Spinal cord (tissue), 10 donors: ENCODE data around the gene COL4A3. TPM values are rescaled to one million over a fixed set of nuclear protein-coding genes. Genes with fewer than 3 reads are reported as not detected.

Experiments
- DNase-seq, 6 donors: peaks; one replicate each; pipeline versions ENCODE4 v3.0.0 to v3.0.0-alpha.2; 2013 to 2015; ENCODE audit warnings: low spot score in 6 of 6, low read depth in 4 of 6
- H3K27ac ChIP-seq: one replicate; pipeline ENCODE4 v1.5.1; 2013; ENCODE audit warnings: low read depth, low read length, control low read depth
- H3K27me3 ChIP-seq: one replicate; pipeline ENCODE4 v1.6.1; 2013; ENCODE audit warnings: low read length; ENCODE audit not compliant: control insufficient read depth, insufficient read depth
- H3K36me3 ChIP-seq: one replicate; pipeline ENCODE4 v1.6.1; 2013; ENCODE audit warnings: low read length; ENCODE audit not compliant: control insufficient read depth, insufficient read depth
- H3K4me1 ChIP-seq: one replicate; pipeline ENCODE4 v1.6.1; 2013; ENCODE audit warnings: low read length; ENCODE audit not compliant: control insufficient read depth, insufficient read depth
- H3K4me3 ChIP-seq: one replicate; pipeline ENCODE4 v1.5.1; 2013; ENCODE audit warnings: low read depth, low read length, control low read depth
- H3K9me3 ChIP-seq: one replicate; pipeline ENCODE4 v1.6.1; 2013; ENCODE audit warnings: low read length; ENCODE audit not compliant: control insufficient read depth, insufficient read depth
- WGBS: methylation state at CpG from one replicate; pipeline ENCODE4 v1.1.5; 2013; ENCODE audit warnings: missing lambda C conversion rate; ENCODE audit not compliant: insufficient coverage; 5-methylcytosine and 5-hydroxymethylcytosine counted together
- polyA plus RNA-seq, 2 donors: library from polyadenylated mRNA; unstranded; fragments of 120-200 nt; gene quantifications; one replicate each; pipeline ENCODE4 v1.2.1, GENCODE V29; 2013; ENCODE audit not compliant: insufficient read length in 2 of 2
- total RNA-seq, 2 donors: library from RNA; depleted of rRNA in 1 of 2; stranded (reverse); fragments of 120-200 nt in 1 of 2; fragments of >200 nt in 1 of 2; gene quantifications; one replicate each; pipeline versions ENCODE4 v1.2.3 to v1.2.4, GENCODE V29; 2013 to 2014
- donor health status: healthy.

The COL4A3 gene
- total and polyA plus RNA-seq, 4 donors: 1.3 to 2.2 (median 1.8) TPM

DNA sequence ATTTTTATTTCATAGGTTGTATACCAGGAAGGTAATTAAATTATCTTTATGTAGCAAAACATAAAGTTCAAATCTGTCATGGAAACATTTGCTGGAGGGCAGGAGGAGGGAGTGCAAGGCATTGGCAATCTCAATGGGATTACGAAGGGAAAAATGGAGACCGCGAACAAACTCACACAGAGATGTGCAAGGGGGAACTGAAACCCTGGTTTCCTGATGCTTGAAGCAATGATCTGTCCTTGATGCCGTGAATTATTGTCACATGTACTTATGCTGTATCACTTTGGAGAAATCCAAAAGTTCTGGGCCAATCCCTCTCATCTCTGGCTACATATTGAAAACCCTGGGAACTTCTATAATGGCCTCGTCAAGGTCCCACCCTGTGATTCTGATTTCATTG, 95.6 kb downstream of the COL4A3 start:
- WGBS: 93% methylated on average over 4 of the region's 5 CpGs

DNA sequence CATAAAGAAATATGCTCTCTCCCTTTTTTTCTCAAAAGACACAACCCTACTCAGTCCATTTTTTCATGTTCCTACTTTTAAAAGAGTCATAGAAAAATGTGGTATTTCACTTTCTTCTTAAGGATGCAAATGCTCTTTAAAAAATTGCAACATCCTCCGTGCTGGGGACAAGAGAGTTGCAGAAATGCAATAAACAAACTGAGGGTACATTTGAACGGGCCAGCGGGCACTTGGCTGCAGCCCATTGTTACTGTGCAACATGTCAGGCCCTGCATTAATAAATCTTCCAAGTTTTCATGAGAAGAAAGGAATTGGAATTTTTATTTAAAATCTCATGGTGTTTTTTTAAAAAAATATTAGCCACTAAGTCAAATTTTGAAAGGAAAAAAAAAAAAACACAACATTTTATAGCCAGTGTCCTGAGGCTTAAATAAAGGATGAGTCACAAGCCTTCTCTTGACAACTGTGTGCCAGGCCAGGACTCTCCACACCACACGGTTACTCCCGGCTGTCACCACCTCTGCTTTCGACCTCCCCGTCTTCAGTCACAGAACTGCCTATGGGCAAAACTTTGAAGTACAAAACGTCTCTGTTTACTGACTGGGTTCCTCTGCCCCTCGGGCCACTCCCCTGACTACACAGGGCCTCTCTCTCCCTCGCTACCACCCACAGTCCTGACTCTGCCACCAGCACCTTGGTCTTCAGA, 103.1 kb downstream of the COL4A3 start:
- H3K9me3 ChIP-seq: no peaks in the 10 kb centered on the region
- peaks cover 13% of the 10 kb centered on the region for H3K4me1 ChIP-seq
- H3K27me3 ChIP-seq: no peaks in the 10 kb centered on the region
- H3K27ac ChIP-seq: no peak overlapping the region
- H3K4me3 ChIP-seq: no peak overlapping the region
- WGBS: 40% methylated on average over 9 of the region's 10 CpGs
- no peaks in the 10 kb centered on the region for H3K36me3 ChIP-seq
- DNase-seq: peak in 4 of 6 donors; percentile 3 to 17 (median 12)

More for the DNA sequence above, 95.6 kb downstream of the COL4A3 start:
- DNase-seq: no peak
- H3K27me3 ChIP-seq: no peaks in the 10 kb centered on the region
- no peaks in the 10 kb centered on the region for H3K4me1 ChIP-seq
- no peaks in the 10 kb centered on the region for H3K36me3 ChIP-seq
- no peak overlapping the region for H3K27ac ChIP-seq
- no peak overlapping the region for H3K4me3 ChIP-seq
- no peaks in the 10 kb centered on the region for H3K9me3 ChIP-seq

DNA sequence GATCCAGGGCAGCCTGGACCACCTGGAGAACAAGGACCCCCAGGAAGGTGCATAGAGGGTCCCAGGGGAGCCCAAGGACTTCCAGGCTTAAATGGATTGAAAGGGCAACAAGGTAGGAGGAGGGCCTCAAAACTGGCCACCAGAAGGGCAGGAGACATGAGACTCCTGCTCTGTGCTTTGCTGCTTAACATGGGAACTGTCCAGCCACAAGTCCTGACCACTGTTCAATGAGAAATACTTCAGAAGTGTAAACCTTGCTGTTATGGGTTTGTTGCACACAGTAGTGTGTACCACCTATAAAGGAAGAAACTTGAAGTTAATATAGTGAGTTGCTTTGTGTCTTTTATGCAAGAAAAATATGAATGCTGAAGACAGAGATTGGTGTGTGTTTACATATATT, 116.5 kb downstream of the COL4A3 start:
- H3K9me3 ChIP-seq: peaks cover 4% of the 10 kb centered on the region
- H3K4me1 ChIP-seq: no peaks in the 10 kb centered on the region
- no peaks in the 10 kb centered on the region for H3K36me3 ChIP-seq
- H3K27ac ChIP-seq: no peak overlapping the region
- H3K27me3 ChIP-seq: no peaks in the 10 kb centered on the region
- H3K4me3 ChIP-seq: no peak overlapping the region
- no peak for DNase-seq

- no peak for DNase-seq
- Histone ChIP-seq H3K4me3 (no peak overlapping the region), H3K4me1 (no peaks in the 10 kb centered on the region), H3K27ac (no peak overlapping the region), H3K9me3 (peaks cover 4% of the 10 kb centered on the region), H3K27me3 (no peaks in the 10 kb centered on the region), H3K36me3 (no peaks in the 10 kb centered on the region)
- 82% methylated on average over 4 of the region's 6 CpGs for WGBS
Observed at GRCh38 chr2:227285741-227286236, 121.4 kb downstream of the COL4A3 start.

GRCh38 chr2:227287771-227288170, 123.3 kb downstream of the COL4A3 start:
- WGBS: 84% methylated on average over 5 of the region's 5 CpGs
- Histone ChIP-seq H3K27ac (no peak overlapping the region), H3K4me3 (no peak overlapping the region), H3K27me3 (no peaks in the 10 kb centered on the region), H3K36me3 (no peaks in the 10 kb centered on the region), H3K4me1 (no peaks in the 10 kb centered on the region), H3K9me3 (peaks cover 3% of the 10 kb centered on the region)
- DNase-seq: peak in 1 of 6 donors; percentile 7

DNA sequence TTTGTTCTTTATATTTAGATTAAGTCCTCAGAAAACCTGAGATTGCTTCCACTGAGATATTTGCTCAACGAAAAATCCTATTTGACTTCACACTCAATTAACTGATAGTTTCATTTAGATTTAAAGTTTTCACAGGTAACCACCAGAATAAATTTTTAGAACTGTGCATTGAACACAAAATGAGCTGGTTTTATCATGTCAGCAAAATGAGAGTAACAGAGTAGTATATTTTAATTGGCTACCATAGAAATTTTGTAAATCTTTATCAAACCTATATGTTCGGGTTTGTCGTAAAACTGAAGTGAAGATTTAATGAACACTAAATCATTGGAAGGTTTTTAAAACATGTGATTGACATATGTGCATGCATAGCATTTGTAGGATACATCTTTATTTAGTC, 127.9 kb downstream of the COL4A3 start:
- Histone ChIP-seq H3K27me3 (no peaks in the 10 kb centered on the region), H3K4me3 (no peak overlapping the region), H3K4me1 (no peaks in the 10 kb centered on the region), H3K9me3 (no peaks in the 10 kb centered on the region), H3K27ac (no peak overlapping the region), H3K36me3 (no peaks in the 10 kb centered on the region)
- WGBS: no CpG with 5 or more reads among the region's 3 CpGs
- DNase-seq: no peak

DNA sequence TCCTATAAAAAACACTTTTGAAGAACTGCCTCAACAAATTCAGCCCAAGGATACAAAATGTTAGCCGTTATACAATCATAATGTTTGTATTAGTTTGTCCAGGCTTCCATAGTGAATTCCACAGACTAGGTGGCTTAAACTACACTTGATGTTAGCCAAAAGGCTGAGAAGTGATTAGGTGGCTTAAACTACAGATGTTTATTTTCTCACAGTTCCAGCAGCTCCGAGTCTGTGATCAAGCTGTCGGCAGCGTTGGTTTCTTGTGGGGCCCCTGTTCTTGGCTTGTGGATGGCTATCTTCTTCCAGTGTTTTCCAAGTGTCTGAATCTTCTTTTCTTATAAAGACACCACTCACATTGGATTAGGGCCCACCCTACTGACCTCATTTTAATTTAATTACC, 129.1 kb downstream of the COL4A3 start:
- no peaks in the 10 kb centered on the region for H3K4me1 ChIP-seq
- 96% methylated on average over 4 of the region's 4 CpGs for WGBS
- H3K36me3 ChIP-seq: no peaks in the 10 kb centered on the region
- H3K27ac ChIP-seq: no peak overlapping the region
- H3K9me3 ChIP-seq: no peaks in the 10 kb centered on the region
- DNase-seq: no peak
- H3K4me3 ChIP-seq: no peak overlapping the region
- no peaks in the 10 kb centered on the region for H3K27me3 ChIP-seq

DNA sequence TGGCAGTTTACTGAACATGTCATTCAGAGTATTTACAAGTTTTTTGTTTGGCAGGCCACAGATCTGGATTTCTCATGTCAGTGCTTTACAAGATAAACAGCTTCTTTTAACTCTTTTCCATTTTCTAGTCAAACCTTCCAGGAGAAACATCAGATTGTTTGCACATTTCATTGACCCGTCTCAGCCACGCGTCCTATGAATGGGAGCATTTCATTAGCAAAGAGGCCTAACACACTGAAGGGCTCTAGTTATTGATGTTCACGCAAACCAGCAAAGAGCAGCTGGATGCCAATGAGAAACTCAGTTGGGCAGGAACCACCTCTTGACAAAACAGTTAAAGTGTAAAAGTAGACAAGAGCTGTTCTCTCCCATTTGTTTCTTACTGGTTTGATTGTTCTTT, 131.4 kb downstream of the COL4A3 start:
- Histone ChIP-seq H3K36me3 (no peaks in the 10 kb centered on the region), H3K4me1 (no peaks in the 10 kb centered on the region), H3K27ac (no peak overlapping the region), H3K4me3 (no peak overlapping the region), H3K27me3 (no peaks in the 10 kb centered on the region), H3K9me3 (no peaks in the 10 kb centered on the region)
- WGBS: 50% methylated on average over 3 of the region's 4 CpGs
- DNase-seq: peak in 2 of 6 donors; percentile 6

GRCh38 chr2:227296671-227297405, 132.4 kb downstream of the COL4A3 start:
- DNase-seq: peak in 1 of 6 donors; percentile 45
- WGBS: no CpG with 5 or more reads among the region's 3 CpGs
- H3K4me3 ChIP-seq: no peak overlapping the region

GRCh38 chr2:227301523-227301922, 137.1 kb downstream of the COL4A3 start:
- Histone ChIP-seq H3K27me3 (no peaks in the 10 kb centered on the region), H3K36me3 (no peaks in the 10 kb centered on the region), H3K4me3 (no peak overlapping the region), H3K9me3 (no peaks in the 10 kb centered on the region), H3K4me1 (no peaks in the 10 kb centered on the region), H3K27ac (no peak overlapping the region)
- no peak for DNase-seq
- no CpG with 5 or more reads among the region's 1 CpG for WGBS

More at GRCh38 chr2:227296671-227297405, 132.4 kb downstream of the COL4A3 start:
- no peak overlapping the region for H3K27ac ChIP-seq
- no peaks in the 10 kb centered on the region for H3K9me3 ChIP-seq
- no peaks in the 10 kb centered on the region for H3K27me3 ChIP-seq
- no peaks in the 10 kb centered on the region for H3K4me1 ChIP-seq
- no peaks in the 10 kb centered on the region for H3K36me3 ChIP-seq
